Measurements from ENCODE around the gene PRMT1.

PRMT1 gene

DNA sequence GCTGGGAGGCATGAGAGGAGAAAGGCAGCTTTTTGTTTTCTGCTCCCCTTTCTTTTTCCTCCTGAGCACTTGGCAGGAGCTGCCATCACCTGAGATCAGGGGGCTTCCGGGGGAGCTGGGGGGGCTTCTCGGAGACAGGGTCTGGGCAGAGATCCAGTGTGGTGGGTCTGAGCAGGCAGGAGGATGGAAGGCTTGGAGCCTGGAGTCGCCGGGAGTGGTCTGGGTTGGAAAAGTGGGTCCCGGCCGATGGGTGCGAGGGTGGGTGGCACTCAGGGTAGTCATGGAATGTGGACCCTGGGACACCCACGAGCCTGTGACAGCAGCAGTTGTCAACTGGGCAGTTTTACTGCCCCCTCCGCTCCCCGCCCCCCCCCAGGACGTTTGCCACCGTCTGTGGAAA lies 10.1 kb downstream of the PRMT1 start:
- Histone ChIP-seq H3K9ac (ENCODE audit: low read depth, low read length) (no peak overlapping the region), H3K27me3 (ENCODE audit: control insufficient read depth, insufficient read depth, low read length) (no peaks in the 10 kb centered on the region), H3K4me2 (ENCODE audit: low read length) (no peak overlapping the region), H3K4me3 (ENCODE audit: low read length) (no peak overlapping the region), H3K4me1 (ENCODE audit: control insufficient read depth, insufficient read depth, low read length) (peaks cover 19% of the 10 kb centered on the region), H3K9me3 (replicated peaks; ENCODE audit: low read length) (no peaks in the 10 kb centered on the region), H3K36me3 (ENCODE audit: insufficient read depth, low read length) (peaks cover 46% of the 10 kb centered on the region)

DNA sequence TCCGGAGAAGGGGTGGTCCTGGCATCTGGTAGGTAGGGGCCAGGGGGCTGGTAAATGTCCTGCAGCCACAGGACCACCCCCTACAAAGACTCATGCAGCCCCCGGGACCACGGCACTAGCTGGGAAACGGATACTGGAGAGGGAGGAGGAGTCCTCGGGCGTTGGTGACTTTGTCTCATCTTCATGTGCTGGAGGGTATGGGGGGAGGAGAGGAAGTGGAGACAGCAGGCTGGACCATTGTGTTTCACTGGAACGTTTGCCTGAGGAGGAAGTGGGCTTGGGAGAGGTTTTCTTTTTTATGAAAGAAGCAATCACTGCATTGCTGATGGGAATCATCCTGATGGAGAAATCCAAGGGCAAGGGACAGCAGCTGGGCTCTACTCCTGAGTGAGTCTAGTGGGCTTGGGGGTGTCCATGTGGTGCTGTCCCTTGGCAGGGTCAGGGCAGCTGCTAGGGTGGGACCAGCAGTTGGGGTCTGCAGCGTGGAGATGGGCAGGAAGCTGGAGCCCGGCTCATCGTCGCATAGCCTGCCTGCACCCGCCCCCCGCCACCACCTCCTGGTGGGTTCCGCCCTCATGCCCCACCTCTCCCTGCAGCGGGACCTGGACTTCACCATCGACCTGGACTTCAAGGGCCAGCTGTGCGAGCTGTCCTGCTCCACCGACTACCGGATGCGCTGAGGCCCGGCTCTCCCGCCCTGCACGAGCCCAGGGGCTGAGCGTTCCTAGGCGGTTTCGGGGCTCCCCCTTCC lies 10.7 kb downstream of the PRMT1 start:
- Histone ChIP-seq H3K9ac (ENCODE audit: low read depth, low read length) (no peak overlapping the region), H3K27me3 (ENCODE audit: control insufficient read depth, insufficient read depth, low read length) (no peaks in the 10 kb centered on the region), H3K36me3 (ENCODE audit: insufficient read depth, low read length) (peaks cover 42% of the 10 kb centered on the region), H3K4me1 (ENCODE audit: control insufficient read depth, insufficient read depth, low read length) (peaks cover 19% of the 10 kb centered on the region), H3K4me2 (ENCODE audit: low read length) (no peak overlapping the region), H3K9me3 (replicated peaks; ENCODE audit: low read length) (no peaks in the 10 kb centered on the region), H3K4me3 (ENCODE audit: low read length) (no peak overlapping the region)

- no peak overlapping the region for H3K4me2 ChIP-seq (ENCODE audit: low read length)
- no peak overlapping the region for H3K4me3 ChIP-seq (ENCODE audit: low read length)
- H3K9me3 ChIP-seq (replicated peaks; ENCODE audit: low read length): no peaks in the 10 kb centered on the region
- peaks cover 19% of the 10 kb centered on the region for H3K4me1 ChIP-seq (ENCODE audit: control insufficient read depth, insufficient read depth, low read length)
- H3K9ac ChIP-seq (ENCODE audit: low read depth, low read length): no peak overlapping the region
- H3K27me3 ChIP-seq (ENCODE audit: control insufficient read depth, insufficient read depth, low read length): no peaks in the 10 kb centered on the region
- peaks cover 37% of the 10 kb centered on the region for H3K36me3 ChIP-seq (ENCODE audit: insufficient read depth, low read length)
Observed at GRCh38 chr19:49688531-49689132, 11.6 kb downstream of the PRMT1 start.

DNA sequence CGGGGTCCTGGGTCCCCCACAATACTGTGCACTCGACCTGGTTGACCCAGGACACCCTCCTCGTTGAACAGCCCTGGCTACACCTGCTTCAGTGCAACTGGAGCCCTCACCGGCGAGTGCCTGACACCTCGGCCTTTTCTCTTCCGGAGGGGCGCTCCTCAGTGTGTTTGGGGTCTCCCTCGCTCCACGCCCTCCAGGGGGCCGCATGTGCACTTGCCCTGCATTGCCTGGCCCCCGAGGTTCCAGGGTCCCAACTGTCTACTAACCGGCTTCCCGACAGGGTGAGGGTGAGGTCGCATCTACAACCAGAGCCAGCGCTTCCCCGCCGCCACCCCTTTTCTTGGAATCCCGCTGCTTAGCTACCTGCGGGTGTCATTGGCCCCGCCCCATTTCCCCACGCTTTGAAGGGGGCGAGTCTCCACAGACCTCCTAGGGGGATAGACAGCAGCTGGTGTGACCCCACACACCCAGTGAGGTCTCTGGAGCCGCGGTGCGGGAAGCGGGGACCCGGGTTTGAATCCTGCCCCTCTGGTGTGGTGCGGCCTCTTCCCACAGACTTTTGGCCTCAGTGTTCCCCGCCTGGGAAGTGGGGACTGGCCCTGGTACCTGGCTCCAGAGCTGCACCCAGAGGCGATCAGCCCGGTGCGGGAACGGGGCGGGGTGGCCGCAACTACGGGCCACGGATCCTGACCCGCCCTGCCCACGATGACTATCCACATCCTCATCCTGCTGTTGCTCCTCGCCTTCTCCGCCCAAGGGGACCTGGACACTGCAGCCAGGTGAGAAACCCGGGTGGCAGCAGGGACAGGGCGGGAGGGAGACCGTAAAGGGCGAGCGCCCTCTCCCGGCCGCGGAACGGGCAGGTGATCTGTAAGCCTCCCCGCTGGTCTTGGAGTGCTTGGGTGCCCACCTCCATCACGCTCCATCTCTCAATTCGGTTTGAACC lies 12.3 kb downstream of the PRMT1 start, which contains the start of gene ADM5:
Gene ADM5, plus strand, starts transcription at position 462 of the 946 bp plus-strand sequence. Its CDS starts 244 bp downstream, at position 706.
- no peaks in the 10 kb centered on the region for H3K9me3 ChIP-seq (replicated peaks; ENCODE audit: low read length)
- peaks cover 19% of the 10 kb centered on the region for H3K4me1 ChIP-seq (ENCODE audit: control insufficient read depth, insufficient read depth, low read length)
- H3K9ac ChIP-seq (ENCODE audit: low read depth, low read length): peak within 1 kb of the TSS; percentile 49
- H3K4me2 ChIP-seq (ENCODE audit: low read length): peak within 1 kb of the TSS; percentile 83
- peaks cover 29% of the 10 kb centered on the region for H3K36me3 ChIP-seq (ENCODE audit: insufficient read depth, low read length)
- peak within 1 kb of the TSS; percentile 62 for H3K4me3 ChIP-seq (ENCODE audit: low read length)
- no peaks in the 10 kb centered on the region for H3K27me3 ChIP-seq (ENCODE audit: control insufficient read depth, insufficient read depth, low read length)

- Histone ChIP-seq H3K4me1 (ENCODE audit: control insufficient read depth, insufficient read depth, low read length) (peaks cover 19% of the 10 kb centered on the region), H3K4me2 (ENCODE audit: low read length) (peak overlapping the region; percentile 83), H3K4me3 (ENCODE audit: low read length) (peak overlapping the region; percentile 62), H3K27me3 (ENCODE audit: control insufficient read depth, insufficient read depth, low read length) (no peaks in the 10 kb centered on the region), H3K36me3 (ENCODE audit: insufficient read depth, low read length) (peaks cover 22% of the 10 kb centered on the region), H3K9me3 (replicated peaks; ENCODE audit: low read length) (no peaks in the 10 kb centered on the region), H3K9ac (ENCODE audit: low read depth, low read length) (peak overlapping the region; percentile 49)
Observed at GRCh38 chr19:49690079-49690655, 13.1 kb downstream of the PRMT1 start.

GRCh38 chr19:49690656-49691242 lies 13.7 kb downstream of the PRMT1 start, which contains the start of gene CPT1C:
TSS of gene CPT1C (plus strand) at chr19:49691116. CDS start at chr19:49692253, 1,137 bp downstream.
- Histone ChIP-seq H3K27me3 (ENCODE audit: control insufficient read depth, insufficient read depth, low read length) (no peaks in the 10 kb centered on the region), H3K9me3 (replicated peaks; ENCODE audit: low read length) (no peaks in the 10 kb centered on the region), H3K9ac (ENCODE audit: low read depth, low read length) (peak within 1 kb of the TSS; percentile 49), H3K4me2 (ENCODE audit: low read length) (peak within 1 kb of the TSS; percentile 83), H3K4me3 (ENCODE audit: low read length) (peak within 1 kb of the TSS; percentile 62), H3K36me3 (ENCODE audit: insufficient read depth, low read length) (peaks cover 16% of the 10 kb centered on the region), H3K4me1 (ENCODE audit: control insufficient read depth, insufficient read depth, low read length) (peaks cover 19% of the 10 kb centered on the region)

DNA sequence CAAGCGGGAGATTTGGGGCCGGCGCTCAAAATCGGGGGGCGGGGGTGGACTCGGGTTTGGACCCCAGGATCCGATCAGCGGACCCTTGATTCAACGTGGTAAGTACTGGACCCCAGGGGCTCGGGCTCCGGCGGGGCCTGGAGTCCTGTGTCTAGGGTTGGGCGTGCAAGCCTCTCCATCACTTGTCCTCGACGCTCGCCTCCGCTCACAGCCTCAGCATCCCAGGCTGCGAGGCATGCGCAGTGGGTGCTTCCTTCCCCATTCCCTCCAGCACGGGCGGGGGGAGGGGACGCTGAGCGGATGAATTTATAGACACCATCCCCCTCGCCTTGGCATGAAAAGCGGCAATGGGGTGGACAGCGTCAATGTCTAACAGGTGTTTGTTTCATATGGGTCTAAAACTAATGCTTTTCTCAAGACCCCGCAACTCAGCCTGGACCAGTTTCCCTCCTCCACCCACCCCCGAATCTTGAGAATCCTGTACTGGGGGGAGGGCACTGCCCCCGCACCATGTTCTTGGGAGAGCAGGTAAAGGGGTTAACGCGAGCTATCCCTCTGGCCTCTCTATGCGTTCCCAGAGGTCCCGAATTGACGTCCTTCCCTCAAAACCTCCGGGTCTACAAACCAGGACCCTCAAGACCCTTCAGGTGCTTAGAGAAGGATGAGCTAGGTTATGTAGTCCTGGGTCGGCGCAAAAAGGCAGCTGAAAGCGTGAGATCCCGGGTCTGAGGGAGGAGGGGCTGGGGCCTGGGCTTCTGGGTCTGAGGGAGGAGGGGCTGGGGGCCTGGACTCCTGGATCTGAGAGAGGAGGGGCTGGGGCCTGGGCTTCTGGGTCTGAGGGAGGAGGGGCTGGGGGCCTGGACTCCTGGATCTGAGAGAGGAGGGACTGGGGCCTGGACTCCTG lies 14.4 kb downstream of the PRMT1 start:
- no peaks in the 10 kb centered on the region for H3K9me3 ChIP-seq (replicated peaks; ENCODE audit: low read length)
- peak overlapping the region; percentile 83 for H3K4me2 ChIP-seq (ENCODE audit: low read length)
- no peaks in the 10 kb centered on the region for H3K27me3 ChIP-seq (ENCODE audit: control insufficient read depth, insufficient read depth, low read length)
- H3K4me1 ChIP-seq (ENCODE audit: control insufficient read depth, insufficient read depth, low read length): peaks cover 19% of the 10 kb centered on the region
- peak overlapping the region; percentile 62 for H3K4me3 ChIP-seq (ENCODE audit: low read length)
- H3K9ac ChIP-seq (ENCODE audit: low read depth, low read length): peak overlapping the region; percentile 24
- peaks cover 9% of the 10 kb centered on the region for H3K36me3 ChIP-seq (ENCODE audit: insufficient read depth, low read length)

- H3K36me3 ChIP-seq (ENCODE audit: insufficient read depth, low read length): peaks cover 6% of the 10 kb centered on the region
- no peaks in the 10 kb centered on the region for H3K9me3 ChIP-seq (replicated peaks; ENCODE audit: low read length)
- H3K4me3 ChIP-seq (ENCODE audit: low read length): no peak overlapping the region
- peaks cover 19% of the 10 kb centered on the region for H3K4me1 ChIP-seq (ENCODE audit: control insufficient read depth, insufficient read depth, low read length)
- H3K27me3 ChIP-seq (ENCODE audit: control insufficient read depth, insufficient read depth, low read length): no peaks in the 10 kb centered on the region
- H3K9ac ChIP-seq (ENCODE audit: low read depth, low read length): no peak overlapping the region
- H3K4me2 ChIP-seq (ENCODE audit: low read length): no peak overlapping the region
Observed at GRCh38 chr19:49692147-49692506, 15.1 kb downstream of the PRMT1 start.

- Histone ChIP-seq H3K4me1 (ENCODE audit: control insufficient read depth, insufficient read depth, low read length) (peaks cover 6% of the 10 kb centered on the region), H3K27me3 (ENCODE audit: control insufficient read depth, insufficient read depth, low read length) (no peaks in the 10 kb centered on the region), H3K4me3 (ENCODE audit: low read length) (no peak overlapping the region), H3K36me3 (ENCODE audit: insufficient read depth, low read length) (no peaks in the 10 kb centered on the region), H3K9ac (ENCODE audit: low read depth, low read length) (no peak overlapping the region), H3K9me3 (replicated peaks; ENCODE audit: low read length) (no peaks in the 10 kb centered on the region), H3K4me2 (ENCODE audit: low read length) (no peak overlapping the region)
Observed at GRCh38 chr19:49696115-49696514, 19.0 kb downstream of the PRMT1 start.

- no peaks in the 10 kb centered on the region for H3K36me3 ChIP-seq (ENCODE audit: insufficient read depth, low read length)
- no peak overlapping the region for H3K4me3 ChIP-seq (ENCODE audit: low read length)
Observed at GRCh38 chr19:49696865-49697264, 19.8 kb downstream of the PRMT1 start.

More at GRCh38 chr19:49696865-49697264, 19.8 kb downstream of the PRMT1 start:
- Histone ChIP-seq H3K4me2 (ENCODE audit: low read length) (no peak overlapping the region), H3K9ac (ENCODE audit: low read depth, low read length) (no peak overlapping the region), H3K27me3 (ENCODE audit: control insufficient read depth, insufficient read depth, low read length) (no peaks in the 10 kb centered on the region), H3K9me3 (replicated peaks; ENCODE audit: low read length) (no peaks in the 10 kb centered on the region), H3K4me1 (ENCODE audit: control insufficient read depth, insufficient read depth, low read length) (no peaks in the 10 kb centered on the region)
